ENCODE results near the gene GPN2. TPM values are rescaled to one million over a fixed set of nuclear protein-coding genes. Genes with fewer than 3 reads are reported as not detected.

GPN2 gene
- total and polyA plus RNA-seq, 11 donors = 7.6 to 27.4 (median 16.5) TPM

DNA sequence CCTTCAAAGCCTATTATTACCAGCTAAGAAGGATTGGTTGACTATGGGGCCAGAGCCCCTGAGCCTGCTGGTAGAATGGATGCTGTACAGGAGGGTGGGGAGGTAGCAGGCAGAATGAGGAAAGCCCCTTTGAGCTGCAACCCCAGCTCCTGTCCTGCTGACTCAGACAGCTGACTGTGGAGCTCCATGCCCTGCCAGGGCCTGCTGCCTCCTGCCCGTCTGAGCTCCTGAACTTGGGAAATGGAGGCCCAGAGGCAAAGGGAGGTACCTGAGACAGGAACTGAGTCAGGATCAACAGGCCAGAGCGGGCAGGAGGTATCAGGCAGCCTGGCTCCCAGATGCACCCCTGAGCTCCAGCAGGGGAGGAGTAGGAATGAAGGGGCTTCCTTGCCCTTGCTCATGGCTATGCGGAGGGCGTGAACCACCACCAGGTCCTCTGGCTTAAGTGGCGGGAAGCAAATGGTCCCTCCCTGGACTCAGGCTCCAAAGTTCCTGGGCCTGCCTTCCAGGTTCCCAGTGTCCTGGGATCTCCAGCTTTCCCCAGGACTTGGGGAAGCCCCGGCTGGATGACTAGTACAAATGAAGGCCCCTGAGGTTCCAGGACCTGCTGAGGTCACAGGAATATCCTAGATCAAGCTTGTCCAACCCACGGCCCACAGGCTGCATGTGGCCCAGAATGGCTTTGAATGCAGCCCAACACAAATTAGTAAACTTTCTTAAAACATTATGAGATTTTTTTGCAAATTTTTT lies 31.0 kb downstream of the GPN2 start:
- no peak overlapping the region for H3K4me3 ChIP-seq
- H3K27me3 ChIP-seq = no peaks in the 10 kb centered on the region
- TF ChIP-seq, protein P1, sequence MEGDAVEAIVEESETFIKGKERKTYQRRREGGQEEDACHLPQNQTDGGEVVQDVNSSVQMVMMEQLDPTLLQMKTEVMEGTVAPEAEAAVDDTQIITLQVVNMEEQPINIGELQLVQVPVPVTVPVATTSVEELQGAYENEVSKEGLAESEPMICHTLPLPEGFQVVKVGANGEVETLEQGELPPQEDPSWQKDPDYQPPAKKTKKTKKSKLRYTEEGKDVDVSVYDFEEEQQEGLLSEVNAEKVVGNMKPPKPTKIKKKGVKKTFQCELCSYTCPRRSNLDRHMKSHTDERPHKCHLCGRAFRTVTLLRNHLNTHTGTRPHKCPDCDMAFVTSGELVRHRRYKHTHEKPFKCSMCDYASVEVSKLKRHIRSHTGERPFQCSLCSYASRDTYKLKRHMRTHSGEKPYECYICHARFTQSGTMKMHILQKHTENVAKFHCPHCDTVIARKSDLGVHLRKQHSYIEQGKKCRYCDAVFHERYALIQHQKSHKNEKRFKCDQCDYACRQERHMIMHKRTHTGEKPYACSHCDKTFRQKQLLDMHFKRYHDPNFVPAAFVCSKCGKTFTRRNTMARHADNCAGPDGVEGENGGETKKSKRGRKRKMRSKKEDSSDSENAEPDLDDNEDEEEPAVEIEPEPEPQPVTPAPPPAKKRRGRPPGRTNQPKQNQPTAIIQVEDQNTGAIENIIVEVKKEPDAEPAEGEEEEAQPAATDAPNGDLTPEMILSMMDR (IDR thresholded peaks at IDR 0.05) = no peak
- no peak for TF ChIP-seq POLR2A (IDR thresholded peaks at IDR 0.05)
- peaks cover 0 to 41% (median 28%) of the 10 kb centered on the region in 9 donors for H3K36me3 ChIP-seq
- no peaks in the 10 kb centered on the region for H3K9me3 ChIP-seq
- no peak overlapping the region for H3K27ac ChIP-seq
- intact Hi-C loops (cut with DNase I) = no loop called here
- no peak for ATAC-seq
- WGBS, 4 donors = 89 to 96% (median 92%) methylated on average over 5 to 7 of the region's 7 CpGs
- H3K4me1 ChIP-seq = peaks cover 0 to 8% (median 4%) of the 10 kb centered on the region in 12 donors
- DNase-seq = no peak

DNA sequence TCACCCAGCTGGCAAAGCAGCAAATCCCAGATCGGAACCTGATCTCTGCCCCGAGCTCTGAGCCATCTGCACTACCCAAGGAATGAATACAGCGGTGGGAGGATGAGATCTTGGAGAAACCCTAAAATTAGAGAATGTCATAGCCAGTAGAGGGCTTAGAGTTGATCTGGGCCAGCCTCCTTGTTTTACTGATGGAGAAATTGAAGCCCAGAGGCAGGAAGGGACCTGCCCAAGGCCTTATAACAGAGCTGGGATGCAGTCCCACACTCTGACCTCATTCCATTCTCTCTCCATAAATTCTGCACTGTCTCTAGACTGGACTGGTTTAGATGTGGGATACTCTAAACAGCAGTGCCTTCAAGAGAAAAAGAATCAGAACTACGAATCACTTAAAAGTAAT lies 31.9 kb downstream of the GPN2 start:
- WGBS, 4 donors = 86 to 92% (median 91%) methylated on average over 4 of the region's 4 CpGs
- TF ChIP-seq, protein P1 (IDR thresholded peaks at IDR 0.05) = no peak
- TF ChIP-seq POLR2A (IDR thresholded peaks at IDR 0.05) = no peak
- Histone ChIP-seq H3K4me1 (peaks cover 0 to under 1% (median 0%) of the 10 kb centered on the region in 12 donors), H3K36me3 (peaks cover 0 to 50% (median 37%) of the 10 kb centered on the region in 9 donors), H3K27ac (no peak overlapping the region), H3K9me3 (no peaks in the 10 kb centered on the region), H3K4me3 (no peak overlapping the region), H3K27me3 (no peaks in the 10 kb centered on the region)
- intact Hi-C loops (cut with DNase I) = no loop called here
- no peak for DNase-seq
- ATAC-seq = no peak

DNA sequence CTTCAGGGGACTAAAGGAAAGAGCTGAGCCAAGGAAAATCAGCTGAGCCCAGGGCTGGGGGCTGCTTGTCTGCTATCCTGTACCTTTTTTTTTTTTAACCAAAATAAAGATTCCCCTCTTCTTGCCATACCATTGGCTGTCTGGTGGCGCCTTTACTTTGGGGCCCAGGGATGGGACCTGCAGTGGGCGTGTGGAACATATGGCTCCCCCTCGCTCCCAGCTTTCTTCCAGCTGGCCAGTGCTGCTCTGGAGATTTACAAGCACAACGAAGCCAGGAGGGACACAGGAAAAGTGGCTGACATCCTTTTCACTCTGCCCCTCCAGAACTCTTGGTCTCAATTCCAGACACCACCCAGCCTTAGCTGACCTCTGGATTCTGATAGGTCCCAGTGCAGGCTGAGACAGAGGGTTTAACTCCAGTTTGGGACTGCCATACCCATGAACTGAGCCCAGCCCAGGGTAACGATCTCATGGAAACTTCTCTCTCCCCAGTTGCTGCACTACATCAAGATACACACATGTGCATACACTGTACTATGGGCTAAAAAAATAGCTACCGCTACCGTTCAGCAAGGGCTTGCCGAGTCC lies 32.5 kb downstream of the GPN2 start:
- WGBS, 4 donors = 77 to 89% (median 86%) methylated on average over 8 of the region's 8 CpGs
- Histone ChIP-seq H3K4me3 (no peak overlapping the region), H3K27me3 (no peaks in the 10 kb centered on the region), H3K4me1 (peaks cover 0 to 6% (median 0%) of the 10 kb centered on the region in 12 donors), H3K36me3 (peaks cover 0 to 56% (median 43%) of the 10 kb centered on the region in 9 donors), H3K9me3 (no peaks in the 10 kb centered on the region), H3K27ac (no peak overlapping the region)
- DNase-seq (no peak), ATAC-seq (no peak)
- TF ChIP-seq, protein P1 (IDR thresholded peaks at IDR 0.05) = no peak
- no peak for TF ChIP-seq POLR2A (IDR thresholded peaks at IDR 0.05)
- intact Hi-C loops (cut with DNase I) = no loop called here

DNA sequence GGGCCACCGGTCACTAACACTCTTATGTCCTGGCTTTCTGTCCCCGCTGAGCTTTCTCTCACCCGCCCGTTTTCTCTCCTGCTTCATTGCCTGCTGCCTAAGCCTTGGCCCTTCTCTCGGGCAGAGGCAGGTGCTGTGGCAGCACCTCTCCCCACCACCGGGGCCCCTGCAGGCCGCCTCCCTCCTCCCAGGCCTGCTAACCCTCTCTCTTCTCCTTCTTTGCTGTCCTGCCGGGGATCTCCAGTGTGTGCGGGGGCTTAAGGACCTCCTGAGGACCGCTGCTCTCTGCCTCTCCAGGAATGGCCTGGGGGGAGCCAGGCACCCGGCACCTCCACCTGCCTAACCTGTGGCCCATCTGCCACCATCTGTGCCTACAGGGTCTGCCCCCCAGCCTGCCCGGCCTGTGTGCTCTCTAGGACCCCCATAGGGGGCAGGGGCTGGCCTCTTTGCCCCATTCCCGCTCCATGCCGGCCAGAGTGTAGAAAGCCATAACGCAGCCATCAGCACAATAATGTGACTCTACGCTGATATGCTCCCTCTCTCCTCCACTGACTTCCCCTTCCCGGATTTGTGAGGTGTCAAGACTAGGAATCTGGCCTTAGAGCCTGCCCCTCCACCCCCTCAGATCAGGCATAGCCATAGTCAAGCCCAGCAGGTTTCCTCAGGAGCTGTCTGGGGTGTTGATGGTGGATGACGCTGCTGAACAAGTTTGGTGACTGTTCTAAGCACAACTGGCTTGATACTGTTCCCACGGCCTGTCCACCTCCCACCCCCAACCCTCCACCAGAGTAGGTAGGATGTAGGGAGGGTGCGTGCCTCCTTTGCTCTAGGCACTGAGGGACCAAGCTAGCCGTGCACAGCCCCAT lies 33.2 kb downstream of the GPN2 start:
- 82 to 91% (median 87%) methylated on average over 20 to 21 of the region's 21 CpGs for WGBS, 4 donors
- H3K4me1 ChIP-seq = peaks cover 0 to 6% (median 0%) of the 10 kb centered on the region in 12 donors
- intact Hi-C loops (cut with DNase I) = no loop called here
- H3K27ac ChIP-seq = no peak overlapping the region
- no peaks in the 10 kb centered on the region for H3K27me3 ChIP-seq
- peaks cover 0 to 63% (median 51%) of the 10 kb centered on the region in 9 donors for H3K36me3 ChIP-seq
- H3K9me3 ChIP-seq = no peaks in the 10 kb centered on the region
- DNase-seq = no peak
- H3K4me3 ChIP-seq = no peak overlapping the region
- no peak for TF ChIP-seq POLR2A (IDR thresholded peaks at IDR 0.05)
- TF ChIP-seq, protein P1 (IDR thresholded peaks at IDR 0.05) = no peak
- ATAC-seq = no peak
